ENCODE data around the gene KCNQ4.

DNA sequence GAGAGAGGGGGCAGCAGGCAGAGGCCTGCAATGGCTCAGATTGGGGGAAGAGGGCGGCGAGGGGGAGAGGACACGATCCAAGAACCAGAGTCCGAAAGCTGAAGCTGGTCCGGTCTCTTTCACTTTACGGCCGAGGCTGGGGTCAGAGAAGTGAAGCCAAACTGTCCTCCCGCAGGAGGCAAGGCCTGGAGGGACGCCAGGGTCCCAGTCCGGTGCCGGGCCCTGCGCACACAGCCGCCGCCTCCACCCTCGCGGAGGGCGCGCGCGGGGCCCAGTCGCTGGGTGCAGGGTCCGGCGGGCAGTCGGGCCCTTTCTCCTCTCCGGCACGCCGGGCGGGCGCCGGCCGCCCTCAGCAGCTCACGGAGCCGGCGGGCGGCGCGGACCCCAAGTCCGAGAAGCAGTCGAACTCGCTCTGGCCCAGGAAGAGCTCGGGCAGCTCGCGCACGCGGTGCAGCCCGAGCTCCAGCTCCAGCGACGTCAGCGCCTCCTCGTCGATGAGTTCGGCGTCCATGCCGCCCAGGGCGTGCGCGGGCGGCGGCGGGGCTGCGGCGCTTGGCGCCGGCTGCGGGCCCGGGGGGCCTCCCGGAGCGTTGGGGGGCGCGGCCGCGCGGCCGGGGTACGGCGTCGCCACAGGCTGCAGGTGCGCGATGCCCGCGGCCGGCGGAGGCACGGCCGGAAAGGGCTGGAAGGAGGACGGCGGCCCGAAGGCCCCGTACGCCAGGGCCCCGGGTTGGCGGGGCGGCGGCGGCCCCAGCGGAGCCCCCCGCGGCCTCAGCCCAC lies 77.8 kb downstream of the KCNQ4 start:
- TF ChIP-seq SUZ12 (IDR thresholded peaks at IDR 0.05; ENCODE audit: extremely low read depth, insufficient read depth, insufficient read length) (no peak), YY1 (IDR thresholded peaks at IDR 0.05; ENCODE audit: insufficient read depth, insufficient read length) (no peak), ZNF274 (IDR thresholded peaks at IDR 0.05; ENCODE audit: low read depth, low read length) (no peak)

Measured in NT2/D1 (cell line).